A172 (cell line): Measurements from ENCODE around the gene TRMT61A. TPM values are rescaled to one million over a fixed set of nuclear protein-coding genes. Genes with fewer than 3 reads are reported as not detected.

ENCODE experiments used
- DNase-seq: peaks from one replicate; pipeline ENCODE4 v3.0.0-alpha.2; 2015; ENCODE audit warnings: low spot score
- total RNA-seq: library from RNA; depleted of rRNA; stranded (reverse); fragments of >200 nt; shearing (Covaris generic); gene quantifications from 2 replicates; pipeline ENCODE4 v1.2.3, GENCODE V29; 2014

Gene TRMT61A
- total RNA-seq, 1 experiment from 2014 or later, result 10.2 TPM

- DNase-seq, result no peak
Observed at GRCh38 chr14:103547455-103547940, 18.5 kb downstream of the TRMT61A start.

- DNase-seq, result no peak
Observed at GRCh38 chr14:103547941-103548462, 19.0 kb downstream of the TRMT61A start.

- no peak for DNase-seq
Observed at GRCh38 chr14:103548463-103549351, 19.7 kb downstream of the TRMT61A start.

- DNase-seq, result no peak
Observed at GRCh38 chr14:103549361-103550311, 20.6 kb downstream of the TRMT61A start.

GRCh38 chr14:103550451-103551337 lies 21.7 kb downstream of the TRMT61A start:
- no peak for DNase-seq

GRCh38 chr14:103551338-103551762 lies 22.4 kb downstream of the TRMT61A start:
- DNase-seq, result no peak

GRCh38 chr14:103552011-103552845 lies 23.2 kb downstream of the TRMT61A start:
- DNase-seq, result peak; percentile 59

GRCh38 chr14:103552846-103553210 lies 23.8 kb downstream of the TRMT61A start:
- DNase-seq, result no peak

GRCh38 chr14:103555559-103556337 lies 26.8 kb downstream of the TRMT61A start:
- DNase-seq, result no peak

GRCh38 chr14:103556946-103557758 lies 28.2 kb downstream of the TRMT61A start:
- DNase-seq, result no peak

- no peak for DNase-seq
Observed at GRCh38 chr14:103558071-103558882, 29.3 kb downstream of the TRMT61A start.

GRCh38 chr14:103559766-103560165 lies 30.8 kb downstream of the TRMT61A start:
- no peak for DNase-seq

GRCh38 chr14:103560691-103561090 lies 31.7 kb downstream of the TRMT61A start:
- no peak for DNase-seq

- no peak for DNase-seq
Observed at GRCh38 chr14:103561381-103562178, 32.6 kb downstream of the TRMT61A start.

- DNase-seq, result no peak
Observed at GRCh38 chr14:103562179-103562428, 33.1 kb downstream of the TRMT61A start.

GRCh38 chr14:103562429-103563225 lies 33.6 kb downstream of the TRMT61A start, which contains the start of the genes BAG5 and COA8:
Gene BAG5, minus strand, starts transcription at chr14:103562657. Its CDS starts 1,493 bp downstream, at chr14:103561164.
Gene COA8, plus strand, starts transcription at chr14:103562960. Its CDS starts 42 bp downstream, at chr14:103563002.
- DNase-seq, result peak; percentile 40
